Panc1 (cell line): ENCODE data around the gene THAP6.

Experiments
- POLR2AphosphoS5 ChIP-seq: IDR thresholded peaks from 2 replicates; pipeline ENCODE4 v1.6.1; 2012; ENCODE audit warnings: mild to moderate bottlenecking, low read depth, low read length, moderate library complexity
- TCF7L2 ChIP-seq: IDR thresholded peaks from 2 replicates; pipeline ENCODE4 v1.6.1; 2011; ENCODE audit warnings: mild to moderate bottlenecking, low read depth, low read length, inconsistent platforms
- TF ChIP-seq, protein P1 (sequence below): fragments of 450-650 bp; IDR thresholded peaks from 2 replicates; pipeline ENCODE4 v1.5.1; 2017; ENCODE audit warnings: mild to moderate bottlenecking
- TF ChIP-seq, protein P2 (sequence below), 2 experiments: IDR thresholded peaks; 2 replicates each; pipeline ENCODE4 v1.6.1; 2011 to 2012; ENCODE audit warnings: low read depth in 2 of 2, control low read depth in 1 of 2, low read length in 1 of 2, mild to moderate bottlenecking in 1 of 2, moderate library complexity in 1 of 2; ENCODE audit not compliant: insufficient read depth in 1 of 2

DNA sequence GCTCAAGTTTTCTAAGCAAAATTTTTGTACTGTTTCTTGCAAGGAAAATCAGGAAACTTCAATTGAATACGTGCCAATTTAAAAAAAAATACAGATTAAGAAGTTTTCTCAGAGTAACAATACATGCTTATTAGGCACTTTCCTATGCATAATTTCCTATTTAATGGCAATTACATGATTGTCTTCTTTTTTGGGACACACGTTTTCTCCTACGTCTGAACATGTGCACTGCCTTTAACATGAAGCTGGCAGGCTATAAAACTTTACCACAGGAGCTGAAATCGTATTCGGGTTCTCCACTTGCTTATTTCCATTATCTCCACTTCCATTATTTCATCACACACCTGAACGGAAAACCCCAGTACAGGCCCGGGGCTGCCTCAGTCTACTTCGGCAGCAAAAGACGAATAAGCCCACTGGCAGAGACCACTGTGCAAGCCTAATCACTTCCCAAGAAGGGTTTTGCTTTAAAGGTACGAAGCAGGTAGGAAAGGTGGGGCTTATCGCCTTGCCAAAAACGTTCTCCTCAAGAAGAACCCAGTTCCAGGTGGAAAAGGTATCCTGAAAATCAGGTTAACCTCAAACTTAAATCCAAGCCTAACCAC is 645 bp upstream of the THAP6 start:
- TF ChIP-seq TCF7L2 (no peak), POLR2AphosphoS5 (no peak)
- TF ChIP-seq, protein P1, sequence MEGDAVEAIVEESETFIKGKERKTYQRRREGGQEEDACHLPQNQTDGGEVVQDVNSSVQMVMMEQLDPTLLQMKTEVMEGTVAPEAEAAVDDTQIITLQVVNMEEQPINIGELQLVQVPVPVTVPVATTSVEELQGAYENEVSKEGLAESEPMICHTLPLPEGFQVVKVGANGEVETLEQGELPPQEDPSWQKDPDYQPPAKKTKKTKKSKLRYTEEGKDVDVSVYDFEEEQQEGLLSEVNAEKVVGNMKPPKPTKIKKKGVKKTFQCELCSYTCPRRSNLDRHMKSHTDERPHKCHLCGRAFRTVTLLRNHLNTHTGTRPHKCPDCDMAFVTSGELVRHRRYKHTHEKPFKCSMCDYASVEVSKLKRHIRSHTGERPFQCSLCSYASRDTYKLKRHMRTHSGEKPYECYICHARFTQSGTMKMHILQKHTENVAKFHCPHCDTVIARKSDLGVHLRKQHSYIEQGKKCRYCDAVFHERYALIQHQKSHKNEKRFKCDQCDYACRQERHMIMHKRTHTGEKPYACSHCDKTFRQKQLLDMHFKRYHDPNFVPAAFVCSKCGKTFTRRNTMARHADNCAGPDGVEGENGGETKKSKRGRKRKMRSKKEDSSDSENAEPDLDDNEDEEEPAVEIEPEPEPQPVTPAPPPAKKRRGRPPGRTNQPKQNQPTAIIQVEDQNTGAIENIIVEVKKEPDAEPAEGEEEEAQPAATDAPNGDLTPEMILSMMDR = no peak
- TF ChIP-seq, protein P2, sequence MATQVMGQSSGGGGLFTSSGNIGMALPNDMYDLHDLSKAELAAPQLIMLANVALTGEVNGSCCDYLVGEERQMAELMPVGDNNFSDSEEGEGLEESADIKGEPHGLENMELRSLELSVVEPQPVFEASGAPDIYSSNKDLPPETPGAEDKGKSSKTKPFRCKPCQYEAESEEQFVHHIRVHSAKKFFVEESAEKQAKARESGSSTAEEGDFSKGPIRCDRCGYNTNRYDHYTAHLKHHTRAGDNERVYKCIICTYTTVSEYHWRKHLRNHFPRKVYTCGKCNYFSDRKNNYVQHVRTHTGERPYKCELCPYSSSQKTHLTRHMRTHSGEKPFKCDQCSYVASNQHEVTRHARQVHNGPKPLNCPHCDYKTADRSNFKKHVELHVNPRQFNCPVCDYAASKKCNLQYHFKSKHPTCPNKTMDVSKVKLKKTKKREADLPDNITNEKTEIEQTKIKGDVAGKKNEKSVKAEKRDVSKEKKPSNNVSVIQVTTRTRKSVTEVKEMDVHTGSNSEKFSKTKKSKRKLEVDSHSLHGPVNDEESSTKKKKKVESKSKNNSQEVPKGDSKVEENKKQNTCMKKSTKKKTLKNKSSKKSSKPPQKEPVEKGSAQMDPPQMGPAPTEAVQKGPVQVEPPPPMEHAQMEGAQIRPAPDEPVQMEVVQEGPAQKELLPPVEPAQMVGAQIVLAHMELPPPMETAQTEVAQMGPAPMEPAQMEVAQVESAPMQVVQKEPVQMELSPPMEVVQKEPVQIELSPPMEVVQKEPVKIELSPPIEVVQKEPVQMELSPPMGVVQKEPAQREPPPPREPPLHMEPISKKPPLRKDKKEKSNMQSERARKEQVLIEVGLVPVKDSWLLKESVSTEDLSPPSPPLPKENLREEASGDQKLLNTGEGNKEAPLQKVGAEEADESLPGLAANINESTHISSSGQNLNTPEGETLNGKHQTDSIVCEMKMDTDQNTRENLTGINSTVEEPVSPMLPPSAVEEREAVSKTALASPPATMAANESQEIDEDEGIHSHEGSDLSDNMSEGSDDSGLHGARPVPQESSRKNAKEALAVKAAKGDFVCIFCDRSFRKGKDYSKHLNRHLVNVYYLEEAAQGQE (IDR thresholded peaks at IDR 0.05; ENCODE audit: insufficient read depth in 1 of 2, low read depth in 2 of 2, low read length in 1 of 2) = no peak
